NCI-H2081 treated with DMSO at 0.1 percent for 48 hours (cell line): ENCODE results near the gene POMGNT1.

Experiments used
- DNase-seq: peaks from one replicate; lab custom pipeline; 2025; lab: John Stamatoyannopoulos, UW

POMGNT1 gene

DNA sequence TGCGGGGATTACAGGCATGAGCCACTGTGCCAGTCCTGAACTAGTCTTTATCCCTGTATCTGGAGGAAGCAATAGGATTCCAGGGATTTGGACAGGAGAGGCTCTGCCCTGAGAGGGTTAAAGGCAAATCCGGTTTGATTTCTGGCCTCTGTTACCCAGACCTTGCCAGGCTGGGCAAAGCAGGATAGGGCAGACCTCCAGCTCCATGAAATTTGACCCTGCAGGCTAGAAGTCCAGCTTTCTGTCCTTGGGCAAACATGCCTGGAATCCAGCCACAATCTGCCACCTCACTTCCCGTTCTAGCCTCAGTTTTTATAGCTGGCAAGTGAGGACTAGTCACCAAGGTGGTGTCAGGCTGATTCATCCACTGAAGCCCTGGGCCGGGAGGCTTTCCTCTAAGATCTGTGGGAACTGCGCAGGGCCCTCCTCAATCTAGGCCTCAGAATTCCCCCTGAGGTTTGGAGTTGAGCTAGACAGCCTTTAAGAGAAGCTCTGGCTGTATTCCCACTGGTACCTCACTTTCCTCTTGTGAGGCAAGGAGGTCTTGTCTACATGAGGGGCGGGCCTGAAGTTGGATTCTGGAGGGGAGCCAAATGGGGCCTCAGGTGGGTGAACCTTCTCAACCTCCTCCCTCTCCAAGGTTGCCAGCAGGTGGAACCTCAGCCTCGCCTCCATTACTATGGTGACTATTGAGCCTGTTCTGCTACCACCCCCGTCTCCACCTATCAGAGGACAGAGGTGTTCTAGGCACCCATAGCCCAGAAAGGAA, 15.0 kb downstream of the POMGNT1 start:
- no peak for DNase-seq

DNA sequence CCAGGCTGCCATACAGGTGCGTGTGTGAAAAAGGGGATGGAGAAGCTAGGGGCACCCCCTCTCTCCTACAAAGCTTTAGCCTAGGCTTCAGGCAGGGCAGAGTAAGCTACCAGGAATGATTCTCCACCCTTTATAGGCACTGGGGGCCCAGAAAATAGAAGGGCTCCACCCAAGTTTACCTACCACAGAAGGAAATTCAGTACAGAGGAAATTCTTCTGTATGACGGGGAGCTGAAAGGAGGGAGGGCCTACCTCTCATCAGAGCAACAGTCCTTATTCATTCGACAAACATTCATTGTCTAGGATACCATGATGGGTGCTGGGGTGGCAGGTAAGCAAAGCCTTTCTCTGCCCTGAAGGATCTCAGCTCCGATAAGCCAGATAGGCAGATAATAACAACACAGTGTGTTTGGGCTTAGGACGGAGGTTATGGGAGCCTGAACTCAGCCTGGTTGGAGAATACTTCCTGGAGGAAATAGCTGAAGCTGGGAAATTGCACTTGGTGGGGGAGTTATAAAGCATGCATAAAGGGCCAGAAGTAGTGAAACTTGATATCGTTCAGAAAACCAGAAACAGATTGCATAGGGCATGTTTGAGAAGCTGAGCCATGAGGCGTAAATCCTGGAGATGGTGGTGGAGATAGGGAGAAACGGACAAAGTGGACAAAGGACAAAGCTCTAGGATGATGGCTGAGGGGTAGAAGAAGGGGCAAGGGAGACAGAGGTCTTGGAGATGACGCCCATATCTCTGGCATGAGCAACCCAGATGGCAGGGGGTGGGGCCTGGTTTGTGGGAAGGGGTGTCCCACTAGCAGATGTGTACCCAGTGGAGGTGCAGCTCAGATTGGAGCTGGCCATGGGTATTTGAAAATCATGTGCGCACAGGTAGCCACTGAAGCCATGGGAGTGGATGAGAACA, 16.6 kb downstream of the POMGNT1 start:
- DNase-seq: no peak

GRCh38 chr1:46180082-46180616, 18.1 kb downstream of the POMGNT1 start:
- no peak for DNase-seq

DNA sequence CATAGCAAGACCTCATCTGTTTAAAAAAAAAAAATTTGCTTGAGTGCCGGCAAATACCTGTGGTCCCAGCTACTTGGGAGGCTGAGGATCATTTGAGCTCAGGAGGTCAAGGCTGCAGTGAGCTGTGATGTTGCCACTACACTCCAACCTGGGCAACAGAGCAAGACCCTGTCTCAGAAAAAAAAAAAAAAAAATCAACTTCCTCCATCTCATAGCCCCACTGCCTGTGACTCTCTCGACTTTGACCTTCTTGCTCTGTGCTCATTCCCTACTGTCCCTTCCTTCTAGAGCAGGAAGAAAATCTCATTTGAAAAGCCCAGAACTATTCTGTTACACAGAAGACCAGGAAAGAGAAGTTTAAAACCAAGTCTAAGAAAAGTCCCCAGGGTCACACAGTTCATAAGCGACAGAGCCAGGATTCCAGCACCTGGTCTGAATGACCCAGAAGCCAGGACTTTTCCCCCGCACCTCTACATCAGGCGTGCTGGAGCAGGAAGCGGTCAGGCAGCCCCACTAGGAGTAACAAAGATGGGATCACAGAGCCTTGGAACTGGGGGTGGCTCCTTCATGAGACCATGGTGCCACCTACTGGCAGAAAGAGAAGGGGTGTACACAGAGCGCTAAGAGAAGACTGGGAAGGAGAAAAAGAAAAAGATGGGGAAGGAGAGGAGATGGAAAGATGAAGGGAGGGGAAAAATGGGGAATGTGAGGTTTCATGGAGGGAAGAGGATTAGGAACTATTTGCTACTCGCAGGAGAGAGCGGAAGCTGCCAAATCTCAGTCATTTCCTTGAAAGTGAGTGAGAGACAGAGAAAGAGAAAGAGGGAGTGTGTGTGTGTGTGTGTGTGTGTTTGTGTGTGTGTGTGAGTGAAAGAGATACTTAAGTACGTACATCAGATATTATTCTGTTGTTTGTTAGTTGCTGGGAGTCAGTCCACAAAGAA, 18.8 kb downstream of the POMGNT1 start:
- peak; percentile 53 for DNase-seq

DNA sequence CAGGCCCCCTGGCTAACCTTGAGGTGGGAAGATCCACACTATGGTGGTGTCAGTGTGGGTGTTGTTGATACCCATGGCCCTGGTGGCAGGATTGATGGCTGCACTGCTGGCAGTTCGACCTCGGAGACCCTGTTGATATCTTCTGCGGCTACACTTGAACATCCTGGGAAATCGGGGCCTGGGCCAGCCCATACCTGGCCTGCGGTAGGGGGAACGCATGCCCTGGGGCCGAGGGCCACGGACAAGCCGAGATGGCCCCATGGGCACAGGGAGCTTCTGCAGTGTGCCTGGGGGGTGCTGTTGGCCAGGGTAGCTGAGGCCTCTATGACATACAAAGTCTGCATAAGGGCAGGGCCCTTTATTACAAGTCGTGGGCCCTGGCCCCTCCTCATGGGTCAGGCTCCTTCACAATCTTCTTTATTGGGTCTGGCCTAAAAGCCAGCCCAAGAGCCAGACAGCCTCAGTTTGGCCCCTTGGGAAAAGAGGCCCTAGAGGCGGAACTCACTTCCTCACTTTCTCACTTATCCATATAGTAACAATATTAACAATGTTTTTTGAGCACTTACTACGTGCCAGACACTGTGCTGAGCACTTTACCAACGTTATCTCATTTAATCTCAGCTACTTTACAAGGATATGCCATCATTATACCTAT, 21.9 kb downstream of the POMGNT1 start, which contains the start of gene P3R3URF:
P3R3URF (minus strand) TSS at position 278 of the 655 bp plus-strand sequence; CDS start at position 261, 17 bp downstream.
- DNase-seq: no peak

- no peak for DNase-seq
Measured at GRCh38 chr1:46175243-46175642, 23.0 kb downstream of the POMGNT1 start.

DNA sequence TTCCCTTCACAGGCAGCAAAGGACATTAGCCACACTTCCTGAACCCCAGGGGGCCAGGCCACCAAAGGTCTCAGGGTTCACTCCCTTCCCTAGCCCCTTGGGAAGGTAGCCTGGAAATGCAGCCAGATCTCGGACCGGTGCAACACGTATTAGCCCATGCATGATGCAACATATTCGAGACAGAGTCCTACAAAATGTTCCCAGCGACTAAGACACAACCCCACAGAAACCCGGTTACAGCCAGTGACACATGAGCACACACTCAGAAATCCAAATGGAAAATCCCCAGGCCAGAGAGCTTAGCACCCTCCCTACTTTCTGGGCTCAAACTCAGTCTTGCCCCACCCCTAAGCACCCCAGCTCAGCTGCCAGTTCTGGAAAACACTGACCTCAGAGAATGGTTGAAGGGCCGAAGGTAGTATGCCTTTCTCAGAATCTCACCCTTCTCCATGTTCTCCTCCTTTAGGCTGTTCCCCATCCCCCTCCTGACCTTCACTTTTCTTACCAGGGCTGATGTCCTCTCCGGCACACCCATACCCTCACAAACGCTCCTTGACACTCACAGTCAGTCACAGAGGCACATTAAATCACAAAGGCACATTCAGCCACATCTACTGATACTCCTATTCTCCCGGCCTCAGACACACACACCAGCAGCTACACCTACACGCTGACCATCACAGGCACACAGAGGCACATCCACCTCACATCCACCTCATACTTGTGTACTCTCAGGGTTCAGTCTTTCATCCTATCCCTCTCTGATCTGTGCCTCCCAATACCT, 23.6 kb downstream of the POMGNT1 start, which contains the start of gene TSPAN1:
TSPAN1 (plus strand) TSS at position 640 of the 784 bp plus-strand sequence. CDS start 6,021 bp downstream, outside the sequence.
- DNase-seq: no peak

GRCh38 chr1:46173361-46173856, 24.8 kb downstream of the POMGNT1 start:
- DNase-seq: no peak

GRCh38 chr1:46172321-46172720, 25.9 kb downstream of the POMGNT1 start:
- DNase-seq: no peak

GRCh38 chr1:46171871-46172270, 26.4 kb downstream of the POMGNT1 start:
- DNase-seq: no peak

GRCh38 chr1:46171351-46171750, 26.9 kb downstream of the POMGNT1 start:
- no peak for DNase-seq

GRCh38 chr1:46169811-46170454, 28.3 kb downstream of the POMGNT1 start:
- DNase-seq: no peak

- DNase-seq: no peak
Measured at GRCh38 chr1:46168477-46168876, 29.8 kb downstream of the POMGNT1 start.

- no peak for DNase-seq
Measured at GRCh38 chr1:46166521-46167462, 31.4 kb downstream of the POMGNT1 start.

- DNase-seq: no peak
Measured at GRCh38 chr1:46160212-46160611, 38.0 kb downstream of the POMGNT1 start.

- DNase-seq: no peak
Measured at GRCh38 chr1:46159516-46159915, 38.7 kb downstream of the POMGNT1 start.

DNA sequence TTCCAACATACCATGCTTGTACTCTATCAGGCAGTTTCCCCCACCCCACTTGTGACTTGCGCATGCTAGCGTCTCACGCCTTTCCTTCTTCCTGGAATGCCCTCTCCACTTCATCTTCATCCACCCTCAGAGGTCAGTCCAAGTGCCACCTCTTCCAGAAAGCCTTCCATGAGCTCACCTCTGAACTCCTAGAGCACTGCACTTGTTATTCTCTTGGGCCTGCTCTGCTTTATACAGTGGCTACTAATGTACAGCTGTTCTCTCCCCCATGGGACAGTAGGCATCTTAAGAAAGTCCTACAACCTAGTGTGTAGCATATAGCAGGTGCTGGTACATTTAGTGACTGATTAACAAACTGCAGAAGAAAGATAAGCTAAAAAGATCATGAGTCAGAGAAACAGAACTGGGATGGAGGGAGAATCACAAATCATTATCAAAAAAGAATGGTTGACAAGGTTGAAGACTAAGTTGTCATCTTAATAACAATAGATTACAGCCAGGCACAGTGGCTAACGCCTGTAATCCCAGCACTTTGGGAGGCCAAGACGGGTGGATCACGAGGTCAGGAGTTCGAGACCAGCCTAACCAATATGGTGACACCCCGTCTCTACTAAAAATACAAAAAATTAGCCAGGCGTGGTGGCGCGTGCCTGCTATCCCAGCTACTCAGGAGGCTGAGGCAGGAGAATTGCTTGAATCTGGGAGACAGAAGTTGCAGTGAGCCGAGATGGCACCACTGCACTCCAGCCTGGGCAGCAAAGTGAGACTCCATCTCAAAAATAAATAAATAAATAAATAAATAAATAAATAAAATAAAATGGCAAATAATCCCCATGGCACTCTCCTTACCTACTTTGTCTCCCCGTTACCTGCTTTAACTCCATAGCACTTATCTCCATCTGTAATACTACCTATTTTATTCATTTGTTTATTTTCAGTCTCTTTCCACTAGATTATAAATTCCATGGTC, 39.6 kb downstream of the POMGNT1 start:
- DNase-seq: no peak
